ENCODE results near the gene RAPGEF3. TPM values are rescaled to one million over a fixed set of nuclear protein-coding genes. Genes with fewer than 3 reads are reported as not detected.

RAPGEF3 gene
- total and polyA plus RNA-seq, 9 of the 15 experiments (the other 6 are each of a cell fraction or from before 2014, with no cell fraction given) = 0.03 to 0.78 (median 0.37) TPM; not detected in 1

- TF ChIP-seq PREB (CRISPR knock-in tag; IDR thresholded peaks at IDR 0.05) = no peak
- TF ChIP-seq ZNF655 (CRISPR knock-in tag; IDR thresholded peaks at IDR 0.05) = no peak
- no peak for TF ChIP-seq CREB5 (CRISPR knock-in tag; IDR thresholded peaks at IDR 0.05)
- TF ChIP-seq MAZ (CRISPR knock-in tag; conservative IDR thresholded peaks at IDR 0.05 in 1 of 2, IDR thresholded peaks at IDR 0.05 in 1 of 2) = peak; percentile 43 to 69; a peak in 3 of 4 replicates
- no peak for TF ChIP-seq SNIP1 (IDR thresholded peaks at IDR 0.05; ENCODE audit: low read depth)
- TF ChIP-seq ZNF717 (CRISPR knock-in tag; IDR thresholded peaks at IDR 0.05) = no peak
- TF ChIP-seq SPI1 (IDR thresholded peaks at IDR 0.05; ENCODE audit: borderline replicate concordance, low read depth, low read length) = peak; percentile 71
- TF ChIP-seq HIVEP1 (CRISPR knock-in tag; IDR thresholded peaks at IDR 0.05) = no peak
- no peak for TF ChIP-seq CBX8 (IDR thresholded peaks at IDR 0.05; ENCODE audit: borderline replicate concordance, extremely low read depth, low read depth, low read length, poor library complexity, severe bottlenecking)
- TF ChIP-seq WHSC1 (IDR thresholded peaks at IDR 0.05; ENCODE audit: low read length) = no peak
- no peak for TF ChIP-seq CHD4 (IDR thresholded peaks at IDR 0.05; ENCODE audit: insufficient read depth, insufficient replicate concordance, low read depth, low read length, poor library complexity, severe bottlenecking)
- TF ChIP-seq MEF2A (IDR thresholded peaks at IDR 0.05; ENCODE audit: control insufficient read depth, low read depth, low read length) = no peak
- no peak for TF ChIP-seq ZNF75A (CRISPR knock-in tag; IDR thresholded peaks at IDR 0.05)
- TF ChIP-seq GMEB1 (CRISPR knock-in tag; IDR thresholded peaks at IDR 0.05) = peak; percentile 67
- no peak for TF ChIP-seq SNAPC5 (CRISPR knock-in tag; IDR thresholded peaks at IDR 0.05)
- TF ChIP-seq MLX (CRISPR knock-in tag; conservative IDR thresholded peaks at IDR 0.05) = no peak
- no peak for TF ChIP-seq ZNF507 (tag; conservative IDR thresholded peaks at IDR 0.05)
- TF ChIP-seq FUS (optimal IDR thresholded peaks at IDR 0.05; ENCODE audit: low read depth, low read length) = peak; percentile 33
- TF ChIP-seq ELF1 (tag; IDR thresholded peaks at IDR 0.05) = peak; percentile 59; the same call in 1 of the 2 replicates
- TF ChIP-seq RBM39 (optimal IDR thresholded peaks at IDR 0.05; ENCODE audit: low read depth, low read length) = no peak
These were observed 52.9 kb downstream of the RAPGEF3 start, which contains the start of gene RPAP3 (continued) for GRCh38 chr12:47705566-47706425.
